OCI-LY7 (cell line): ENCODE measurements around the gene SCN8A. TPM values are rescaled to one million over a fixed set of nuclear protein-coding genes. Genes with fewer than 3 reads are reported as not detected.

Experiments used
- BruUV-seq: library from RNA; stranded (reverse); fragments of 400-500 nt; replicated peaks from 2 replicates; lab custom pipeline; 2021; lab: Mats Ljungman, UMichigan
- CTCF ChIA-PET: fragments of 300-600 bp; sonication (Branson Sonifier 250); formaldehyde crosslinking; loops from one replicate; lab custom pipeline; 2022; ENCODE audit warnings: antibody characterized with exemption; ENCODE audit not compliant: unreplicated experiment; lab: Charles Lee
- POLR2A ChIA-PET: fragments of 300-600 bp; sonication (Branson Sonifier 250); formaldehyde crosslinking; loops from one replicate; lab custom pipeline; 2022; ENCODE audit warnings: antibody characterized with exemption; lab: Charles Lee
- DNase-seq: peaks from one replicate; pipeline ENCODE4 v3.0.0-alpha.2; 2015; ENCODE audit warnings: low spot score
- H2AFZ ChIP-seq: fragments of 200-600 bp; sonication (generic), shearing (Covaris generic); 2 replicates; pipeline ENCODE4 v1.6.1; 2014; ENCODE audit warnings: mild to moderate bottlenecking, antibody characterized with exemption, low read length, moderate library complexity
- H3K27ac ChIP-seq: fragments of 200-600 bp; sonication (generic); 2 replicates; pipeline ENCODE4 v1.5.1; 2014; ENCODE audit warnings: mixed run types, low read depth, mild to moderate bottlenecking, moderate library complexity, low read length, inconsistent platforms; ENCODE audit not compliant: poor library complexity, severe bottlenecking
- H3K36me3 ChIP-seq: fragments of 200-600 bp; sonication (generic); 2 replicates; pipeline ENCODE4 v1.6.1; 2014; ENCODE audit warnings: mild to moderate bottlenecking, antibody characterized with exemption, low read length, moderate library complexity, mixed read lengths; ENCODE audit not compliant: insufficient read depth
- H3K4me1 ChIP-seq: fragments of 200-600 bp; sonication (generic); 2 replicates; pipeline ENCODE4 v1.5.1; 2014; ENCODE audit warnings: mild to moderate bottlenecking, low read length; ENCODE audit not compliant: insufficient read depth, poor library complexity, severe bottlenecking
- H3K4me2 ChIP-seq: fragments of 200-600 bp; sonication (generic); 2 replicates; pipeline ENCODE4 v1.6.1; 2014; ENCODE audit warnings: mild to moderate bottlenecking, low read length
- H3K4me3 ChIP-seq: fragments of 200-600 bp; sonication (generic); 2 replicates; pipeline ENCODE4 v1.5.1; 2014; ENCODE audit warnings: mild to moderate bottlenecking, low read depth, low read length; ENCODE audit not compliant: poor library complexity, severe bottlenecking
- H3K79me2 ChIP-seq: fragments of 200-600 bp; sonication (generic); 2 replicates; pipeline ENCODE4 v1.6.1; 2016; ENCODE audit warnings: low read depth, mild to moderate bottlenecking, low read length, moderate library complexity, mixed read lengths; ENCODE audit not compliant: insufficient read depth
- H3K9me2 ChIP-seq: fragments of 200-600 bp; sonication (generic); 2 replicates; pipeline ENCODE4 v1.6.1; 2016; ENCODE audit warnings: mild to moderate bottlenecking, low read length, mixed read lengths; ENCODE audit not compliant: insufficient read depth
- H3K9me3 ChIP-seq: fragments of 200-600 bp; sonication (generic); 2 replicates; pipeline ENCODE4 v1.6.1; 2014; ENCODE audit warnings: mild to moderate bottlenecking, mixed run types, low read length, mixed read lengths
- H4K20me1 ChIP-seq: fragments of 200-600 bp; sonication (generic); 2 replicates; pipeline ENCODE4 v1.6.1; 2014; ENCODE audit warnings: mild to moderate bottlenecking, antibody characterized with exemption, low read length, moderate library complexity, mixed read lengths; ENCODE audit not compliant: insufficient read depth
- EZH2phosphoT487 ChIP-seq: fragments of 200-600 bp; sonication (generic); IDR thresholded peaks from 2 replicates; pipeline ENCODE4 v1.6.1; 2018; ENCODE audit warnings: low read depth, borderline replicate concordance, mild to moderate bottlenecking, mixed run types, antibody characterized with exemption, low read length, moderate library complexity, mixed read lengths
- intact Hi-C: fragments of 100-400 bp; cut with micrococcal nuclease; formaldehyde crosslinking; loops from one replicate; pipeline ENCODE4 v1.10.0; 2022; ENCODE audit not compliant: unreplicated experiment
- total RNA-seq, 2 experiments: library from RNA; depleted of rRNA in 1 of 2; stranded (reverse); fragments of >200 nt in 1 of 2; shearing (Covaris generic) in 1 of 2; gene quantifications; 2 replicates each; pipeline ENCODE4 v1.2.3, GENCODE V29; 2014 to 2022
- TF ChIP-seq, protein P1 (sequence below): fragments of 200-600 bp; sonication (generic); conservative IDR thresholded peaks from 2 replicates; pipeline ENCODE4 v1.5.1; 2014; ENCODE audit warnings: mild to moderate bottlenecking, antibody characterized with exemption, low read length, moderate library complexity, mixed read lengths

Gene SCN8A
- total RNA-seq, 2 experiments from 2014 or later, result 0.88 to 2.6 TPM

DNA sequence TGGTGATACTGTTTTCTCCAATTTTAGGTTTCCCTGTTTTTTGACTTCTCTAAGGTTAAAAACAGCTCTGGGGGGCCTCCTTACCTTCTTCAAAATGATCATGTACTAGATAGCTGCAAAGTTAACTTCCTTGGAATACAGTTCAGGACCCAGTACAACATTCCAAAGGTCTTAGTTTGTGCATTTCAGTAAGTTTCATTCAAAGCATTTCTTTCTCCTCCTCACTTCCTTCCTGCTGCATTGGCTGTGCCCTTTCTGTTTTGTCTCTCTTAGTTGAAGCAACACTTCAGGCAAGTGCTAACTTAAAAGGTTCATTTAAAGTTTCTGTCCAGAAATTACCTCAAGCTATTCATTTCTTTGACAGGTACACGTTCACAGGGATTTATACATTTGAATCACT lies 95.7 kb downstream of the SCN8A start:
- no peaks in the 10 kb centered on the region for H4K20me1 ChIP-seq
- H3K9me2 ChIP-seq, result no peaks in the 10 kb centered on the region
- ChIA-PET CTCF (no interaction called here), POLR2A (no interaction called here)
- no peaks in the 10 kb centered on the region for H3K36me3 ChIP-seq
- intact Hi-C loops, result no loop called here
- H3K4me2 ChIP-seq, result no peak overlapping the region
- H2AFZ ChIP-seq, result no peak overlapping the region
- TF ChIP-seq EZH2phosphoT487, result no peak
- TF ChIP-seq, protein P1, sequence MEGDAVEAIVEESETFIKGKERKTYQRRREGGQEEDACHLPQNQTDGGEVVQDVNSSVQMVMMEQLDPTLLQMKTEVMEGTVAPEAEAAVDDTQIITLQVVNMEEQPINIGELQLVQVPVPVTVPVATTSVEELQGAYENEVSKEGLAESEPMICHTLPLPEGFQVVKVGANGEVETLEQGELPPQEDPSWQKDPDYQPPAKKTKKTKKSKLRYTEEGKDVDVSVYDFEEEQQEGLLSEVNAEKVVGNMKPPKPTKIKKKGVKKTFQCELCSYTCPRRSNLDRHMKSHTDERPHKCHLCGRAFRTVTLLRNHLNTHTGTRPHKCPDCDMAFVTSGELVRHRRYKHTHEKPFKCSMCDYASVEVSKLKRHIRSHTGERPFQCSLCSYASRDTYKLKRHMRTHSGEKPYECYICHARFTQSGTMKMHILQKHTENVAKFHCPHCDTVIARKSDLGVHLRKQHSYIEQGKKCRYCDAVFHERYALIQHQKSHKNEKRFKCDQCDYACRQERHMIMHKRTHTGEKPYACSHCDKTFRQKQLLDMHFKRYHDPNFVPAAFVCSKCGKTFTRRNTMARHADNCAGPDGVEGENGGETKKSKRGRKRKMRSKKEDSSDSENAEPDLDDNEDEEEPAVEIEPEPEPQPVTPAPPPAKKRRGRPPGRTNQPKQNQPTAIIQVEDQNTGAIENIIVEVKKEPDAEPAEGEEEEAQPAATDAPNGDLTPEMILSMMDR, result no peak
- no peak for DNase-seq
- H3K27ac ChIP-seq, result no peak overlapping the region
- H3K79me2 ChIP-seq, result no peaks in the 10 kb centered on the region
- H3K4me1 ChIP-seq, result no peaks in the 10 kb centered on the region
- no peaks in the 10 kb centered on the region for H3K9me3 ChIP-seq
- H3K4me3 ChIP-seq, result no peak overlapping the region
- BruUV-seq, result no TSS peak

DNA sequence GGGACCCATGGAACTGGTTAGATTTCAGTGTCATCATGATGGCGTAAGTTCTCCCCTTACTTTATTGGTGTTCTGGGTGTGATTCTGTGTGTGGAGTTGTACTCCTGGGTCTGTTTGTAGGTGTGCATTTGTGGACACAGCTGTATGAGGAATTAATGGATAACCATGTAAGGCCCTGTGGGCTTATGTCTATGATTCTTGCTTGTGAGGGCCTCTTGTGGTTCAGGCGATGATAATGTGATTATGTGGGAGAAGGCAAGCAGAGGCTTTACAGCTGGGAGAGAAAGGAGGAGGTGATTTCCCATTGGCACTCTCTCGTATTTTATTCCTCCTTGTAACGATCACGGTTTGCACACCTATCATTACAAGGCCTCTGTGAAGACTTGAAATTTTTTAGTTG lies 96.1 kb downstream of the SCN8A start:
- Histone ChIP-seq H2AFZ (no peak overlapping the region), H3K9me2 (no peaks in the 10 kb centered on the region), H3K4me1 (no peaks in the 10 kb centered on the region), H3K4me3 (no peak overlapping the region), H3K9me3 (no peaks in the 10 kb centered on the region), H3K79me2 (no peaks in the 10 kb centered on the region), H4K20me1 (no peaks in the 10 kb centered on the region), H3K36me3 (no peaks in the 10 kb centered on the region), H3K27ac (no peak overlapping the region), H3K4me2 (no peak overlapping the region)
- DNase-seq, result no peak
- TF ChIP-seq, protein P1, result no peak
- TF ChIP-seq EZH2phosphoT487, result no peak
- intact Hi-C loops, result no loop called here
- POLR2A ChIA-PET, result no interaction called here
- CTCF ChIA-PET, result no interaction called here
- BruUV-seq, result no TSS peak

DNA sequence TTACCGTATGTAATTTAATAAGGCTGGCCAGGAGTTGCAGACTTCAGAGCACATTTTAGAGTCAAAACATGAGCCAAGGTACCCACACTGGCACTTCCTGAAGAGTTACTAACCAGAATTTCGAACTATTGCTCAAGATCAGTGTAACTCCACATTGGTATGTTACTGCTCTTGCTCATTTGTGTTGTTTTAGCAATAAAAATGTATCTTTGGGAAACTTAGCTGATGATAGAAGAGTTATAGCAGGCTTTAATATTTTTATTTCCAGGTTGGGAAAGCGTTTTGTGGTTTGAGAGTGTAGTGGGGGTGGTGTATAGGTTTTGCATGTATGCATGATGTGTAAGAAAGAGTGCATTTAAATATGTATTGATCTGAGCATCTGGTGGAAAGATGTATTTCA lies 96.6 kb downstream of the SCN8A start:
- Histone ChIP-seq H2AFZ (no peak overlapping the region), H3K9me3 (no peaks in the 10 kb centered on the region), H3K4me3 (no peak overlapping the region), H3K27ac (no peak overlapping the region), H3K4me1 (no peaks in the 10 kb centered on the region), H3K79me2 (no peaks in the 10 kb centered on the region), H4K20me1 (no peaks in the 10 kb centered on the region), H3K36me3 (no peaks in the 10 kb centered on the region), H3K9me2 (no peaks in the 10 kb centered on the region), H3K4me2 (no peak overlapping the region)
- intact Hi-C loops, result no loop called here
- CTCF ChIA-PET, result no interaction called here
- no peak for DNase-seq
- POLR2A ChIA-PET, result interaction anchor here (0.5 kb wide), 1 partner anchor 95 kb away, joined by 3 read pairs; no protein-coding TSS in a partner anchor
- BruUV-seq, result no TSS peak
- TF ChIP-seq, protein P1, result no peak
- TF ChIP-seq EZH2phosphoT487, result no peak
